ENCODE results near the gene ELN. TPM values are rescaled to one million over a fixed set of nuclear protein-coding genes. Genes with fewer than 3 reads are reported as not detected.

The ELN gene
- total and polyA plus RNA-seq, 9 of the 15 experiments (the other 6 are each of a cell fraction or from before 2014, with no cell fraction given), result 0.20 TPM; not detected in 8

- TF ChIP-seq TAF15 (IDR thresholded peaks at IDR 0.05; ENCODE audit: low read depth, low read length) (no peak), SIN3B (IDR thresholded peaks at IDR 0.05; ENCODE audit: low read depth) (no peak)
- TF ChIP-seq, protein P1, sequence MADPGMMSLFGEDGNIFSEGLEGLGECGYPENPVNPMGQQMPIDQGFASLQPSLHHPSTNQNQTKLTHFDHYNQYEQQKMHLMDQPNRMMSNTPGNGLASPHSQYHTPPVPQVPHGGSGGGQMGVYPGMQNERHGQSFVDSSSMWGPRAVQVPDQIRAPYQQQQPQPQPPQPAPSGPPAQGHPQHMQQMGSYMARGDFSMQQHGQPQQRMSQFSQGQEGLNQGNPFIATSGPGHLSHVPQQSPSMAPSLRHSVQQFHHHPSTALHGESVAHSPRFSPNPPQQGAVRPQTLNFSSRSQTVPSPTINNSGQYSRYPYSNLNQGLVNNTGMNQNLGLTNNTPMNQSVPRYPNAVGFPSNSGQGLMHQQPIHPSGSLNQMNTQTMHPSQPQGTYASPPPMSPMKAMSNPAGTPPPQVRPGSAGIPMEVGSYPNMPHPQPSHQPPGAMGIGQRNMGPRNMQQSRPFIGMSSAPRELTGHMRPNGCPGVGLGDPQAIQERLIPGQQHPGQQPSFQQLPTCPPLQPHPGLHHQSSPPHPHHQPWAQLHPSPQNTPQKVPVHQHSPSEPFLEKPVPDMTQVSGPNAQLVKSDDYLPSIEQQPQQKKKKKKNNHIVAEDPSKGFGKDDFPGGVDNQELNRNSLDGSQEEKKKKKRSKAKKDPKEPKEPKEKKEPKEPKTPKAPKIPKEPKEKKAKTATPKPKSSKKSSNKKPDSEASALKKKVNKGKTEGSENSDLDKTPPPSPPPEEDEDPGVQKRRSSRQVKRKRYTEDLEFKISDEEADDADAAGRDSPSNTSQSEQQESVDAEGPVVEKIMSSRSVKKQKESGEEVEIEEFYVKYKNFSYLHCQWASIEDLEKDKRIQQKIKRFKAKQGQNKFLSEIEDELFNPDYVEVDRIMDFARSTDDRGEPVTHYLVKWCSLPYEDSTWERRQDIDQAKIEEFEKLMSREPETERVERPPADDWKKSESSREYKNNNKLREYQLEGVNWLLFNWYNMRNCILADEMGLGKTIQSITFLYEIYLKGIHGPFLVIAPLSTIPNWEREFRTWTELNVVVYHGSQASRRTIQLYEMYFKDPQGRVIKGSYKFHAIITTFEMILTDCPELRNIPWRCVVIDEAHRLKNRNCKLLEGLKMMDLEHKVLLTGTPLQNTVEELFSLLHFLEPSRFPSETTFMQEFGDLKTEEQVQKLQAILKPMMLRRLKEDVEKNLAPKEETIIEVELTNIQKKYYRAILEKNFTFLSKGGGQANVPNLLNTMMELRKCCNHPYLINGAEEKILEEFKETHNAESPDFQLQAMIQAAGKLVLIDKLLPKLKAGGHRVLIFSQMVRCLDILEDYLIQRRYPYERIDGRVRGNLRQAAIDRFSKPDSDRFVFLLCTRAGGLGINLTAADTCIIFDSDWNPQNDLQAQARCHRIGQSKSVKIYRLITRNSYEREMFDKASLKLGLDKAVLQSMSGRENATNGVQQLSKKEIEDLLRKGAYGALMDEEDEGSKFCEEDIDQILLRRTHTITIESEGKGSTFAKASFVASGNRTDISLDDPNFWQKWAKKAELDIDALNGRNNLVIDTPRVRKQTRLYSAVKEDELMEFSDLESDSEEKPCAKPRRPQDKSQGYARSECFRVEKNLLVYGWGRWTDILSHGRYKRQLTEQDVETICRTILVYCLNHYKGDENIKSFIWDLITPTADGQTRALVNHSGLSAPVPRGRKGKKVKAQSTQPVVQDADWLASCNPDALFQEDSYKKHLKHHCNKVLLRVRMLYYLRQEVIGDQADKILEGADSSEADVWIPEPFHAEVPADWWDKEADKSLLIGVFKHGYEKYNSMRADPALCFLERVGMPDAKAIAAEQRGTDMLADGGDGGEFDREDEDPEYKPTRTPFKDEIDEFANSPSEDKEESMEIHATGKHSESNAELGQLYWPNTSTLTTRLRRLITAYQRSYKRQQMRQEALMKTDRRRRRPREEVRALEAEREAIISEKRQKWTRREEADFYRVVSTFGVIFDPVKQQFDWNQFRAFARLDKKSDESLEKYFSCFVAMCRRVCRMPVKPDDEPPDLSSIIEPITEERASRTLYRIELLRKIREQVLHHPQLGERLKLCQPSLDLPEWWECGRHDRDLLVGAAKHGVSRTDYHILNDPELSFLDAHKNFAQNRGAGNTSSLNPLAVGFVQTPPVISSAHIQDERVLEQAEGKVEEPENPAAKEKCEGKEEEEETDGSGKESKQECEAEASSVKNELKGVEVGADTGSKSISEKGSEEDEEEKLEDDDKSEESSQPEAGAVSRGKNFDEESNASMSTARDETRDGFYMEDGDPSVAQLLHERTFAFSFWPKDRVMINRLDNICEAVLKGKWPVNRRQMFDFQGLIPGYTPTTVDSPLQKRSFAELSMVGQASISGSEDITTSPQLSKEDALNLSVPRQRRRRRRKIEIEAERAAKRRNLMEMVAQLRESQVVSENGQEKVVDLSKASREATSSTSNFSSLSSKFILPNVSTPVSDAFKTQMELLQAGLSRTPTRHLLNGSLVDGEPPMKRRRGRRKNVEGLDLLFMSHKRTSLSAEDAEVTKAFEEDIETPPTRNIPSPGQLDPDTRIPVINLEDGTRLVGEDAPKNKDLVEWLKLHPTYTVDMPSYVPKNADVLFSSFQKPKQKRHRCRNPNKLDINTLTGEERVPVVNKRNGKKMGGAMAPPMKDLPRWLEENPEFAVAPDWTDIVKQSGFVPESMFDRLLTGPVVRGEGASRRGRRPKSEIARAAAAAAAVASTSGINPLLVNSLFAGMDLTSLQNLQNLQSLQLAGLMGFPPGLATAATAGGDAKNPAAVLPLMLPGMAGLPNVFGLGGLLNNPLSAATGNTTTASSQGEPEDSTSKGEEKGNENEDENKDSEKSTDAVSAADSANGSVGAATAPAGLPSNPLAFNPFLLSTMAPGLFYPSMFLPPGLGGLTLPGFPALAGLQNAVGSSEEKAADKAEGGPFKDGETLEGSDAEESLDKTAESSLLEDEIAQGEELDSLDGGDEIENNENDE (IDR thresholded peaks at IDR 0.05; ENCODE audit: low read depth, low read length), result no peak
- TF ChIP-seq, protein P2, sequence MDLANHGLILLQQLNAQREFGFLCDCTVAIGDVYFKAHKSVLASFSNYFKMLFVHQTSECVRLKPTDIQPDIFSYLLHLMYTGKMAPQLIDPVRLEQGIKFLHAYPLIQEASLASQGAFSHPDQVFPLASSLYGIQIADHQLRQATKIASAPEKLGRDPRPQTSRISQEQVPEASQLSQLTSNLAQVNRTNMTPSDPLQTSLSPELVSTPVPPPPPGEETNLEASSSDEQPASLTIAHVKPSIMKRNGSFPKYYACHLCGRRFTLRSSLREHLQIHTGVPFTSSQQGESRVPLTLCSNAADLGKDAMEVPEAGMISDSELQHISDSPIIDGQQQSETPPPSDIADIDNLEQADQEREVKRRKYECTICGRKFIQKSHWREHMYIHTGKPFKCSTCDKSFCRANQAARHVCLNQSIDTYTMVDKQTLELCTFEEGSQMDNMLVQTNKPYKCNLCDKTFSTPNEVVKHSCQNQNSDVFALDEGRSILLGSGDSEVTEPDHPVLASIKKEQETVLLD (IDR thresholded peaks at IDR 0.05), result no peak
Measured at GRCh38 chr7:74025730-74026129, 2.2 kb upstream of the ELN start (continued).
